PFSK-1 (cell line): ENCODE results near the gene EYA2.

Experiments used
- POLR2AphosphoS5 ChIP-seq: IDR thresholded peaks from 2 replicates; pipeline ENCODE4 v1.6.1; 2012; ENCODE audit warnings: low read depth, mild to moderate bottlenecking, control low read depth, low read length, moderate library complexity
- TAF1 ChIP-seq: IDR thresholded peaks from 2 replicates; pipeline ENCODE4 v1.6.1; 2012; ENCODE audit warnings: low read length, control low read depth, borderline replicate concordance; ENCODE audit not compliant: insufficient read depth
- TF ChIP-seq, protein P1 (sequence below), 2 experiments: IDR thresholded peaks; 2 replicates each; pipeline versions ENCODE4 v1.6.1 to v1.8.0; 2011 to 2012; ENCODE audit warnings: low read depth in 2 of 2, low read length in 2 of 2, control low read depth in 1 of 2, inconsistent platforms in 1 of 2, mild to moderate bottlenecking in 1 of 2, moderate library complexity in 1 of 2; ENCODE audit not compliant: insufficient read depth in 1 of 2

DNA sequence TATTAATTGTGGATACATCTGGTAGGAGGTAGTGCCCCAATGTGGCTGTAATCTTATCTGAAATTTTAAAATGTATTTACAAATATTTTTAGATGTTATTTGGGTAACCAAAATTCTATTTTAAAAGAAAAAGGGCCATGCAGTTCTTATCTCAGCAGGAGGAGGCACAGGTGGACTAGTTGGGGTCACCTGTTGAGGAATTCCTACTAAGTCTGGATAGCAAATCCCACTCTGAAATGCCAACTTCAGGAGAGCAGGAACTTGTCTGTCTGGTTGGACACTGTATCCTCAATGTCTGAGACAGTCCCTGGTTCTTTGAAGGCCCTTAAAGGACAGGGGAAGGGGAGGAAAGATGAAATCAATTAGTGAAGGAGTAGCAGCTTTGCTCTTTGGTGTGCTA lies 82.6 kb downstream of the EYA2 start:
- TF ChIP-seq POLR2AphosphoS5 (no peak), TAF1 (no peak)
- TF ChIP-seq, protein P1, sequence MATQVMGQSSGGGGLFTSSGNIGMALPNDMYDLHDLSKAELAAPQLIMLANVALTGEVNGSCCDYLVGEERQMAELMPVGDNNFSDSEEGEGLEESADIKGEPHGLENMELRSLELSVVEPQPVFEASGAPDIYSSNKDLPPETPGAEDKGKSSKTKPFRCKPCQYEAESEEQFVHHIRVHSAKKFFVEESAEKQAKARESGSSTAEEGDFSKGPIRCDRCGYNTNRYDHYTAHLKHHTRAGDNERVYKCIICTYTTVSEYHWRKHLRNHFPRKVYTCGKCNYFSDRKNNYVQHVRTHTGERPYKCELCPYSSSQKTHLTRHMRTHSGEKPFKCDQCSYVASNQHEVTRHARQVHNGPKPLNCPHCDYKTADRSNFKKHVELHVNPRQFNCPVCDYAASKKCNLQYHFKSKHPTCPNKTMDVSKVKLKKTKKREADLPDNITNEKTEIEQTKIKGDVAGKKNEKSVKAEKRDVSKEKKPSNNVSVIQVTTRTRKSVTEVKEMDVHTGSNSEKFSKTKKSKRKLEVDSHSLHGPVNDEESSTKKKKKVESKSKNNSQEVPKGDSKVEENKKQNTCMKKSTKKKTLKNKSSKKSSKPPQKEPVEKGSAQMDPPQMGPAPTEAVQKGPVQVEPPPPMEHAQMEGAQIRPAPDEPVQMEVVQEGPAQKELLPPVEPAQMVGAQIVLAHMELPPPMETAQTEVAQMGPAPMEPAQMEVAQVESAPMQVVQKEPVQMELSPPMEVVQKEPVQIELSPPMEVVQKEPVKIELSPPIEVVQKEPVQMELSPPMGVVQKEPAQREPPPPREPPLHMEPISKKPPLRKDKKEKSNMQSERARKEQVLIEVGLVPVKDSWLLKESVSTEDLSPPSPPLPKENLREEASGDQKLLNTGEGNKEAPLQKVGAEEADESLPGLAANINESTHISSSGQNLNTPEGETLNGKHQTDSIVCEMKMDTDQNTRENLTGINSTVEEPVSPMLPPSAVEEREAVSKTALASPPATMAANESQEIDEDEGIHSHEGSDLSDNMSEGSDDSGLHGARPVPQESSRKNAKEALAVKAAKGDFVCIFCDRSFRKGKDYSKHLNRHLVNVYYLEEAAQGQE (IDR thresholded peaks at IDR 0.05; ENCODE audit: insufficient read depth in 1 of 2, low read depth in 2 of 2, low read length in 2 of 2): no peak
